Posterior vena cava (tissue), 2 donors: ENCODE data around the gene SCAI. TPM values are rescaled to one million over a fixed set of nuclear protein-coding genes. Genes with fewer than 3 reads are reported as not detected.
"Not testable (repeated sequence)": the region's sequence is repeated elsewhere in the genome, so short reads cannot be mapped to it uniquely, and the experiment has no call there.

Experiments used
- DNase-seq: peaks from one replicate; pipeline ENCODE4 v3.0.0-alpha.2; 2020; ENCODE audit warnings: low spot score
- intact Hi-C, 2 donors: fragments of 100-400 bp; cut with DNase I; formaldehyde crosslinking; loops; one replicate each; pipeline versions ENCODE4 v1.14.1 to v1.14.2; 2022 to 2023
- total RNA-seq, 2 donors: library from RNA; stranded (reverse); fragmentation: NEBNext Ultra II Directional; extraction: Animal tissue kit (Norgen Biotek cat#: 25700); gene quantifications; one replicate each; pipeline ENCODE4 v1.2.1, GENCODE V29; 2021
- donor health status: DM: yes; HTN: yes; CAD: no.
- donor health status: DM: yes; HTN: yes; CAD: no.

SCAI gene
- total RNA-seq, 2 donors from 2014 or later, result 6.1 to 8.2 TPM

DNA sequence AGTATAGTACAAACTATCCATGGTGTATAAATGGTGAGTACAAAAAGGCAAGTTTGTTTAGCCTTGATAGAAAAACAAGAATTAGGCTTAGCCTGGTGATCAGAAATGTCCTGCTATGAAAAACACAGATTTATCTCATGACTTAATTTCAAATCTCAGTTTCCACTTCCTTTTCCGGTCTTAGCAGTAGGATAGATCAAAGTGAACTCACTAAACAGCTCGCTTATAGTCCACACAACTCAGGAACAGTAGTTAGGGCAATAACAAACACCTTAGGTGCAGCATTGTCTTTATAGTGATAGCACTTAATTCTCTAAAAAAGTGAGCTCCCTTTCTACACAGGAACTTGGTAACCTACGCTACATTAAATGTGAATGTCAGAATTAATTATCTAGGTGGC, 213.9 kb downstream of the SCAI start:
- DNase-seq, result no peak
- intact Hi-C loops, result no loop called here

DNA sequence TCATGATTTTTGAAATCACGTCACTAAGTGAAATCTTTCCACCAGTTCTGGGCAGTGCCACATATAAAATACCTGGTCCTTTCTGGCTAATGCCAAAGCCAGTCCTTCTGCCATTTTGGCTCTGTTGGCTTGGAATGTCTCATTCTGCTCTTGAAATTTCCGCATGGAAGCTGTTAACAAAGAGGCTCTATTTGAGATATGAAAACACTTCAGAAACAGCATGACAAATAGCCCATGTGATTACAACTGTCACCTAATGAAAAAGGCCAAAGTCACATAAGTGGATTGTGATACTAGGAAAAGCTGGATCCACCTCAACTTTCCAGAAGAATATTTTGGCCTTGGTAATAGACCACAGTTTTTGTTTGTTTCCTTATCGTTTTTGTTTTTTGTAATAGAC, 215.2 kb downstream of the SCAI start:
- intact Hi-C loops, result no loop called here

GRCh38 chr9:124920394-124920793, 222.9 kb downstream of the SCAI start:
- intact Hi-C loops, DNase-seq: not testable (repeated sequence)

More for the DNA sequence above, 215.2 kb downstream of the SCAI start:
- no peak for DNase-seq

- no peak for DNase-seq
- intact Hi-C loops, result no loop called here
Observed at GRCh38 chr9:124914753-124915405, 228.4 kb downstream of the SCAI start.

DNA sequence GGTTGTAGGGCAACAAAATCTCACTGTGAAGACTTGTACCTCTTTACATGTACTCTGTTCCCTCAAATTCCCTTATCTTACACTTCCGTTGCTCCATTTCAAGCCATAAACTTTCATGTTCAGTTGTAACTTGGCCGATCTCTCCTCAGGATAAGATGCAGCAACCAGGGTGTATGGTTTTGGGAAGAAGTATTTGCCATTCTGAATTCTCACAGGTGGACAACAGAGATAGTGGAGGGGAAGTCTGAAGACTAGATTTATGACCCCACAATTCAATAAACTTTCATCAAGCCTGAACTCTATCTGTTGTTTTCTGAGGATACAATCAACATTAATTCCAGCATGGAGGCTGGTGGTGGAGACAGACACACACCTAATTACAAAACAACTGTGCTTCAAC, 229.9 kb downstream of the SCAI start:
- intact Hi-C loops, result no loop called here
- no peak for DNase-seq

DNA sequence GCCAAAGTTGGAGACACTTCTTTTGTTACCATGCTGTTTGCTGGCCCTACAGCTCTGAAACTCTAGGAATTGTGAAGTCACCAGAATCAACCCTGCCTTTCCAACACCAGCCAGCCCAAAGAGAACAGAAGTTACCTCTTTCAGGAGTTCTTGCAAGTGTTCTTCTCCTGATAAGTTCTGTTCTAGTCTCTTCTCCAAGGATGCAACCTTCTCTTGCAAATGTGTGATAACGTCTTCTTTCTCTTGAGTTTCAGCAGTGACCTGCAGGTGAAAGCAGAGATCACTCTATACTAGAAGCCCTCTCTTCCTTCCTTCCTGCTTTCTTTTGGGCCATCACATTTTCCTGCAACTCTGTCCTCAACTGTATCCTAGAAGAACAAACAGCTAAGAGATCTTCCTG, 231.6 kb downstream of the SCAI start:
- intact Hi-C loops, result no loop called here
- no peak for DNase-seq

DNA sequence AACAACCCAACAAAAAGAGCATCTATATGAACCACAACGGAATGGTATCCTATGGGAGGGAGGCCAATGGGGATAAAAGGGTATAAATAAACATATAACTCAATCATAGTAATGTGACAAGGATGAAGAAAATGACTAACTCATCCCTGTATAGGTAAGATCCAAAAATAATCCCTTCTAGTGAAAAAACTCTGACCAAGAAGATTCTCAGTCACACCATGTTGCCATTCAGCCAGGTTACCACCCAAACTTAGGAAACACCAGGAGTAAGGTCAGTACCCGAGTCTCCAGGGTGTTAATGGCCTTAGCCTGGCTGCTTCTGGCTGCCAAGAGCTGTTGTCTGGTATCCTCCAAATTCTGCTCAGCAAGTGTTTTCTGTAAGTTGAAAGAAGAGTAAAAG, 235.2 kb downstream of the SCAI start:
- intact Hi-C loops, result no loop called here

GRCh38 chr9:124906966-124907365, 236.4 kb downstream of the SCAI start:
- intact Hi-C loops, result no loop called here

More for the DNA sequence above, 235.2 kb downstream of the SCAI start:
- DNase-seq, result no peak

GRCh38 chr9:124899845-124900244, 243.5 kb downstream of the SCAI start:
- intact Hi-C loops, result no loop called here
- no peak for DNase-seq

More at GRCh38 chr9:124906966-124907365, 236.4 kb downstream of the SCAI start:
- DNase-seq, result no peak

GRCh38 chr9:124897570-124898460, 245.5 kb downstream of the SCAI start:
- intact Hi-C loops, result no loop called here
- DNase-seq, result no peak

GRCh38 chr9:124894741-124895170, 248.6 kb downstream of the SCAI start:
- DNase-seq, result peak; percentile 6
- intact Hi-C loops, result no loop called here

DNA sequence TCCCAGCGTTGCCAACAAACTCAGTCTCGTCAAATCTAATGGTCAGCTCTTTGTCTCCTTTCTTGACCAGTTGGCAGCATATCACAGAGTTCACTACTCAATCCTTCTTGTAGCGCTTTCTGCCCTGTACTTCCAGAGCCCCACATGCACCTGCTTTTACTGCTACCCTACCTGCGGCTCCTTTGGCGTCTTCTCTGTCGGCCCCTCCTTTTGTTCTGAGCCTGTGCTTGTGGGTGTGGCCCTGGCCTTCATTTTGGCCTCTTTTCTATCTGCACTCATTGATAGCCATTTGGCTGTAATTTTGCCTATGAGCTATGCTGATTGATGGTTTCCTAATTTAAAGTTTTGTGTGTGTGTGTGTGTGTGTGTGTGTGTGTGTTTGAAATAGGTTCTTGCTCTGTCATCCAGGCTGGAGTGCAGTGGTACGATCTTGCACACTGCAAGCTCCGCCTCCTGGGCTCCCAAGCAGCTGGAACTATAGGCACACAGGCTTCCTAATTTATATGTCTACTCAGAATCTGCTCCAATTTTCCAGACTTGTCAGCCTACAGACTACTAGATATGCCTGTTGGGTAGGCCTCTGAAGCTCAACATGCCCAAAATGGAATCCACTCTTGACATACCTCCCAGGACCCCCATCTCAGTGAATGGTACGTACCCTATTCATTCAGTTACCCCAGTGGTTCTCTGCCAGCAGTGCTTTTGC, 249.1 kb downstream of the SCAI start:
- intact Hi-C loops, result no loop called here
- peak; percentile 18 for DNase-seq

Other genes with a start within 250 kb of the SCAI start
- 10 to 100 TPM; 21.0 to 21.5 TPM for gene GOLGA1, start 202.4 kb downstream of the SCAI start, total RNA-seq
- 10 to 100 TPM; 35.2 to 39.5 TPM for gene PPP6C, start 46.3 kb upstream of the SCAI start, total RNA-seq
- gene RABEPK, start 57.0 kb upstream of the SCAI start, total RNA-seq, result 10 to 100 TPM; 15.6 to 16.4 TPM
- gene HSPA5, start 97.8 kb upstream of the SCAI start, total RNA-seq, result 100 to 1,000 TPM; 160 to 218 TPM
- gene GAPVD1, start 118.3 kb upstream of the SCAI start, total RNA-seq, result 10 to 100 TPM; 42.5 to 53.3 TPM